T-cell (primary cell): ENCODE measurements around the gene CPPED1. TPM values are rescaled to one million over a fixed set of nuclear protein-coding genes. Genes with fewer than 3 reads are reported as not detected.

Source experiments
- ATAC-seq, 4 experiments: fragments of 200-7000 bp in 3 of 4; fragments of 150-1000 bp in 1 of 4; cut with Tn5 transposase; replicated peaks in 1 of 4; 1 replicate in 3 of 4; 2 replicates in 1 of 4; pipeline ENCODE4 v1.10.0; 2021; ENCODE audit warnings: moderate library complexity in 3 of 4, mild to moderate bottlenecking in 2 of 4, moderate number of reproducible peaks in 1 of 4
- CTCF ChIA-PET, 2 donors: fragments of 300-600 bp; sonication (Branson Sonifier 250); formaldehyde crosslinking; loops; one replicate each; lab custom pipeline; 2022; ENCODE audit warnings: antibody characterized with exemption in 2 of 2; lab: Charles Lee
- POLR2A ChIA-PET, 2 donors: fragments of 300-600 bp; sonication (Branson Sonifier 250); formaldehyde crosslinking; loops; one replicate each; lab custom pipeline; 2022; ENCODE audit warnings: antibody characterized with exemption in 2 of 2; lab: Charles Lee
- DNase-seq, 35 experiments: peaks; one replicate each; pipeline versions ENCODE4 v3.0.0 to v3.0.0-alpha.2; 2013 to 2023
- H3K27ac ChIP-seq: one replicate; pipeline ENCODE4 v1.5.1; 2013; ENCODE audit warnings: low read length
- H3K27me3 ChIP-seq, 2 experiments: replicated peaks in 1 of 2; 1 replicate in 1 of 2; 2 replicates in 1 of 2; pipeline versions ENCODE4 v1.6.1 to v1.7.0; 2013; ENCODE audit warnings: low read length in 1 of 2, mixed read lengths in 1 of 2; ENCODE audit not compliant: control insufficient read depth in 2 of 2, insufficient read depth in 2 of 2; ENCODE audit errors: extremely low read depth in 1 of 2
- H3K36me3 ChIP-seq, 2 donors: 1 replicate in 1 of 2; 2 replicates in 1 of 2; pipeline versions ENCODE4 v1.6.1 to v1.7.0; 2013; ENCODE audit warnings: low read length in 1 of 2; ENCODE audit not compliant: control insufficient read depth in 2 of 2, insufficient read depth in 1 of 2; ENCODE audit errors: extremely low read depth in 1 of 2
- H3K4me1 ChIP-seq, 2 experiments: 1 replicate in 1 of 2; 2 replicates in 1 of 2; pipeline versions ENCODE4 v1.6.1 to v1.7.0; 2013; ENCODE audit warnings: low read length in 2 of 2, mixed read lengths in 1 of 2; ENCODE audit not compliant: insufficient read depth in 2 of 2, control insufficient read depth in 1 of 2; ENCODE audit errors: extremely low read depth in 1 of 2
- H3K4me3 ChIP-seq, 2 donors: 1 replicate in 1 of 2; 2 replicates in 1 of 2; pipeline versions ENCODE4 v1.5.1 to v1.7.0; 2013; ENCODE audit warnings: mild to moderate bottlenecking in 2 of 2, low read length in 1 of 2, moderate library complexity in 1 of 2; ENCODE audit not compliant: control insufficient read depth in 1 of 2; ENCODE audit errors: extremely low read depth in 1 of 2
- H3K9me3 ChIP-seq: 2 replicates; pipeline ENCODE4 v1.7.0; 2013
- H3K27ac Mint-ChIP-seq, 2 donors: one replicate each; pipeline ENCODE4 v1.8.0; 2020 to 2021; ENCODE audit warnings: mild to moderate bottlenecking in 2 of 2, mixed read lengths in 2 of 2
- H3K27me3 Mint-ChIP-seq, 2 donors: one replicate each; pipeline ENCODE4 v1.8.0; 2021 to 2022; ENCODE audit warnings: mixed read lengths in 2 of 2
- H3K36me3 Mint-ChIP-seq: one replicate; pipeline ENCODE4 v1.8.0; 2021; ENCODE audit warnings: mixed read lengths
- H3K4me1 Mint-ChIP-seq, 3 donors: one replicate each; pipeline ENCODE4 v1.8.0; 2020 to 2022; ENCODE audit warnings: mixed read lengths in 3 of 3, mild to moderate bottlenecking in 1 of 3
- H3K4me3 Mint-ChIP-seq, 3 donors: one replicate each; pipeline ENCODE4 v1.8.0; 2020 to 2022; ENCODE audit warnings: mild to moderate bottlenecking in 3 of 3, mixed read lengths in 3 of 3, moderate library complexity in 3 of 3
- H3K9me3 Mint-ChIP-seq, 3 donors: one replicate each; pipeline ENCODE4 v1.8.0; 2020 to 2022; ENCODE audit warnings: mixed read lengths in 3 of 3
- WGBS: methylation state at CpG from one replicate; pipeline ENCODE4 v1.1.5; 2013; ENCODE audit warnings: missing lambda C conversion rate; ENCODE audit not compliant: insufficient coverage; 5-methylcytosine and 5-hydroxymethylcytosine counted together
- total RNA-seq, 35 experiments: library from RNA in 6 of 35; stranded (reverse) in 6 of 35; fragments of 120-200 nt in 1 of 35; gene quantifications; one replicate each; pipeline versions ENCODE4 v1.2.1 to v1.2.4 and lab custom pipeline; 2013 to 2026

The CPPED1 gene
- total RNA-seq, 5 donors from 2014 or later (not counting 1 experiment from before 2014, with no cell fraction given) = 2.9 to 9.2 (median 7.5) TPM

- WGBS = 90% methylated on average over 2 of the region's 4 CpGs
- H3K36me3 Mint-ChIP-seq = no peaks in the 10 kb centered on the region
- no peak overlapping the region for H3K27ac ChIP-seq
- no peaks in the 10 kb centered on the region for H3K4me1 ChIP-seq
- ChIA-PET POLR2A (no interaction called here), CTCF (no interaction called here)
- DNase-seq (no peak), ATAC-seq (no peak)
- H3K4me3 ChIP-seq = no peak overlapping the region
- peaks cover 0 to 5% of the 10 kb centered on the region in 2 experiments for H3K27me3 ChIP-seq
- H3K36me3 ChIP-seq = no peaks in the 10 kb centered on the region
- peaks cover 0 to 9% (median 3%) of the 10 kb centered on the region in 3 donors for H3K9me3 Mint-ChIP-seq
- no peaks in the 10 kb centered on the region for H3K9me3 ChIP-seq
- H3K4me1 Mint-ChIP-seq = peaks cover 14 to 20% (median 17%) of the 10 kb centered on the region in 3 donors
- no peak overlapping the region for H3K27ac Mint-ChIP-seq
- no peak overlapping the region for H3K4me3 Mint-ChIP-seq
- H3K27me3 Mint-ChIP-seq = peaks cover 0 to 7% of the 10 kb centered on the region in 2 donors
These were observed 192.6 kb downstream of the CPPED1 start for GRCh38 chr16:12611006-12611477.

DNA sequence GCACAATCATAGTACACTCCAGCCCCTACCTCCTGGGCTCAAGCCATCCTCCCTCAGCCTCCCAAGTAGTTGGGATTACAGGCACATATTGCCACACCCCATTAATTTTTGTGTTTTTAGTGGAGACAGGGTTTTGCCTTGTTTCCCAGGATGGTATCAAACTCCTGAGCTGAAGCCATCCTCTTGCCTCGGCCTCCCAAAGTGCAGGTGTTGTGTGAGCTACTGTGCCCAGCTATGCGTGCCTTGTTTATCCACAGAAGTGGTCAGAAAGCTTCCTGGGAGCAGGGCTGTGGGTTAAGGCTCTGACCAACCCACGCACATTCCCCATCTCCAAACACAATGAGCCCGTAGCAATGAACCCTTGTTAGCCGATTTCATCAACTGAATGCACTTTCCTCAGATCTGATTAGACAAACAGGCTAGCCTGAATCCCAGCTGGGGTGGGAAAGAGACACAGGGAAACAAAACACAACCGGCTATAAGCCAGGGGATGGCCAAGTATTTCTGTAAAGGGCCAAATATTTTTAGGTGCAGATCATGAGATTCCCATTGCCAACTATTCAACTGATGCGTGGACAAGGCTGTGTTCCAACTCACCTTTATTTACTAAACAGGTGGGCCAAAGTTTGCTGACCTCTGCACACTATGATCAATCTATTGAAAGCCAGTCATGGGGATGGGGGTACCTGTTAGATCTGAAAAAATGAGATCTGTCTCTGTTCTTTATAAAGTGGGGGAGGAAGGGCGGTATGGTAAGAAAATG lies 193.6 kb downstream of the CPPED1 start:
- WGBS = 100% methylated on average over 4 of the region's 8 CpGs
- DNase-seq = no peak
- H3K27me3 Mint-ChIP-seq = peaks cover 0 to 5% of the 10 kb centered on the region in 2 donors
- H3K9me3 ChIP-seq = no peaks in the 10 kb centered on the region
- no peaks in the 10 kb centered on the region for H3K36me3 Mint-ChIP-seq
- H3K27me3 ChIP-seq = peaks cover 0 to 2% of the 10 kb centered on the region in 2 experiments
- H3K27ac Mint-ChIP-seq = no peak overlapping the region
- H3K4me1 ChIP-seq = no peaks in the 10 kb centered on the region
- POLR2A ChIA-PET = no interaction called here
- H3K4me3 ChIP-seq = no peak overlapping the region
- no peak for ATAC-seq
- H3K36me3 ChIP-seq = no peaks in the 10 kb centered on the region
- no peak overlapping the region for H3K27ac ChIP-seq
- H3K4me3 Mint-ChIP-seq = no peak overlapping the region
- CTCF ChIA-PET = interaction anchor here in 1 of 2 donors (0.6 kb wide), 1 partner anchor 97 kb away, joined by 3 read pairs; no protein-coding TSS in a partner anchor
- peaks cover 14 to 20% (median 17%) of the 10 kb centered on the region in 3 donors for H3K4me1 Mint-ChIP-seq
- peaks cover 0 to 9% (median 3%) of the 10 kb centered on the region in 3 donors for H3K9me3 Mint-ChIP-seq

Other genes with a start within 250 kb of the CPPED1 start
- under 1 TPM in 1 of 5 donors, not detected in 4; 0.06 TPM for gene SHISA9, start 97.7 kb upstream of the CPPED1 start, total RNA-seq